Head of caudate nucleus (tissue), 42 donors: ENCODE results near the gene OPN1LW.
"Not testable (repeated sequence)": the region's sequence is repeated elsewhere in the genome, so short reads cannot be mapped to it uniquely, and the experiment has no call there.

Source experiments
- DNase-seq, 42 donors: peaks; one replicate each; pipeline versions ENCODE4 v3.0.0 to v3.0.0-alpha.2; 2020 to 2021; ENCODE audit warnings: mixed read lengths in 7 of 42
- intact Hi-C: fragments of 100-400 bp; cut with DNase I; formaldehyde crosslinking; loops from one replicate; pipeline ENCODE4 v1.15.0; 2022

The OPN1LW gene

GRCh38 chrX:154144010-154144409 lies at the start of gene OPN1LW:
OPN1LW (plus strand) TSS chrX:154144243; CDS start chrX:154144284, 41 bp downstream.
- not testable (repeated sequence) for DNase-seq

GRCh38 chrX:154094833-154095232 lies 49.2 kb upstream of the OPN1LW start:
- intact Hi-C loops, result loop anchor here (5.0 to 10.0 kb wide), 2 partner anchors 80 to 123 kb away; partner anchors contain the start of genes HCFC1, IRAK1 and TMEM187

More at GRCh38 chrX:154144010-154144409, at the start of gene OPN1LW:
- intact Hi-C loops, result not testable (repeated sequence)

GRCh38 chrX:154096140-154097002 lies 47.7 kb upstream of the OPN1LW start:
- DNase-seq, result peak in 29 of 42 donors; percentile 1 to 51 (median 24)
- intact Hi-C loops, result loop anchor here (5.0 to 10.0 kb wide), 2 partner anchors 82 to 124 kb away; partner anchors contain the start of genes HCFC1, IRAK1 and TMEM187

More at GRCh38 chrX:154094833-154095232, 49.2 kb upstream of the OPN1LW start:
- no peak for DNase-seq

GRCh38 chrX:154097003-154097588 lies 46.9 kb upstream of the OPN1LW start:
- peak; percentile 51 to 90 (median 79) for DNase-seq
- intact Hi-C loops, result loop anchor here (5.0 to 10.0 kb wide), 2 partner anchors 82 to 125 kb away; partner anchors contain the start of genes HCFC1, IRAK1 and TMEM187

- intact Hi-C loops, result loop anchor here (5.0 to 10.0 kb wide), 2 partner anchors 83 to 126 kb away; partner anchors contain the start of genes HCFC1, IRAK1 and TMEM187
Measured at GRCh38 chrX:154097589-154098541, 46.2 kb upstream of the OPN1LW start, which contains the start of gene MECP2. MECP2 (minus strand) TSS chrX:154097717.

GRCh38 chrX:154098551-154098950 lies 45.5 kb upstream of the OPN1LW start:
- DNase-seq, result no peak
- intact Hi-C loops, result loop anchor here (5.0 to 10.0 kb wide), 2 partner anchors 84 to 126 kb away; partner anchors contain the start of genes HCFC1, IRAK1 and TMEM187

More at GRCh38 chrX:154097589-154098541, 46.2 kb upstream of the OPN1LW start, which contains the start of gene MECP2:
- DNase-seq, result peak; percentile 80 to 97 (median 92)

GRCh38 chrX:154113729-154114128 lies 30.3 kb upstream of the OPN1LW start:
- no peak for DNase-seq
- intact Hi-C loops, result no loop called here

GRCh38 chrX:154114652-154115051 lies 29.4 kb upstream of the OPN1LW start:
- no peak for DNase-seq
- intact Hi-C loops, result no loop called here

- intact Hi-C loops, result no loop called here
- DNase-seq, result no peak
Measured at GRCh38 chrX:154115071-154115470, 29.0 kb upstream of the OPN1LW start.

GRCh38 chrX:154115750-154116149 lies 28.3 kb upstream of the OPN1LW start:
- intact Hi-C loops, result no loop called here

GRCh38 chrX:154116426-154117211 lies 27.4 kb upstream of the OPN1LW start:
- DNase-seq, result peak in 3 of 42 donors; percentile 7 to 24 (median 13)
- intact Hi-C loops, result no loop called here

More at GRCh38 chrX:154115750-154116149, 28.3 kb upstream of the OPN1LW start:
- DNase-seq, result no peak

GRCh38 chrX:154117566-154117965 lies 26.5 kb upstream of the OPN1LW start:
- intact Hi-C loops, result no loop called here
- DNase-seq, result no peak

GRCh38 chrX:154120567-154120966 lies 23.5 kb upstream of the OPN1LW start:
- intact Hi-C loops, result no loop called here
- no peak for DNase-seq

GRCh38 chrX:154121207-154121606 lies 22.8 kb upstream of the OPN1LW start:
- intact Hi-C loops, result no loop called here
- DNase-seq, result peak in 1 of 42 donors; percentile 4

GRCh38 chrX:154121961-154122360 lies 22.1 kb upstream of the OPN1LW start:
- intact Hi-C loops, result no loop called here
- DNase-seq, result peak in 1 of 42 donors; percentile 12

- intact Hi-C loops, result no loop called here
- DNase-seq, result peak in 10 of 42 donors; percentile 2 to 44 (median 14)
Measured at GRCh38 chrX:154123241-154124219, 20.5 kb upstream of the OPN1LW start.
